NOMO-1 treated with dmso at 0.1 percent for 144 hours (cell line): Measurements from ENCODE around the gene SMIM36.
"Not testable (repeated sequence)": the region's sequence is repeated elsewhere in the genome, so short reads cannot be mapped to it uniquely, and the experiment has no call there.

Experiments used
- DNase-seq: peaks from one replicate; lab custom pipeline; 2025; ENCODE audit not compliant: unreplicated experiment; lab: John Stamatoyannopoulos, UW

The SMIM36 gene

GRCh38 chr17:55507669-55508068 is 3.6 kb downstream of the SMIM36 start:
- not testable (repeated sequence) for DNase-seq

- not testable (repeated sequence) for DNase-seq
These were observed 9.6 kb downstream of the SMIM36 start for GRCh38 chr17:55501626-55502025.

GRCh38 chr17:55500103-55500502 is 11.1 kb downstream of the SMIM36 start:
- no peak for DNase-seq

- DNase-seq, result peak; percentile 57
These were observed 15.0 kb downstream of the SMIM36 start for GRCh38 chr17:55496094-55496881.

- DNase-seq, result no peak
These were observed 16.0 kb downstream of the SMIM36 start for GRCh38 chr17:55495239-55495638.

- DNase-seq, result no peak
These were observed 18.4 kb downstream of the SMIM36 start for GRCh38 chr17:55492781-55493341.

GRCh38 chr17:55490376-55490775 is 20.9 kb downstream of the SMIM36 start:
- no peak for DNase-seq

GRCh38 chr17:55487695-55488432 is 23.4 kb downstream of the SMIM36 start:
- DNase-seq, result no peak

- DNase-seq, result no peak
These were observed 26.7 kb downstream of the SMIM36 start for GRCh38 chr17:55484575-55484974.

- no peak for DNase-seq
These were observed 28.5 kb downstream of the SMIM36 start for GRCh38 chr17:55482591-55483389.

- no peak for DNase-seq
These were observed 30.5 kb downstream of the SMIM36 start for GRCh38 chr17:55480631-55481315.

- no peak for DNase-seq
These were observed 31.3 kb downstream of the SMIM36 start for GRCh38 chr17:55479903-55480302.

- no peak for DNase-seq
These were observed 32.3 kb downstream of the SMIM36 start for GRCh38 chr17:55478971-55479370.

GRCh38 chr17:55466671-55467070 is 44.6 kb downstream of the SMIM36 start:
- no peak for DNase-seq

- DNase-seq, result not testable (repeated sequence)
These were observed 45.5 kb downstream of the SMIM36 start for GRCh38 chr17:55465771-55466170.

- DNase-seq, result no peak
These were observed 47.7 kb downstream of the SMIM36 start for GRCh38 chr17:55463600-55463999.

- no peak for DNase-seq
These were observed 48.5 kb downstream of the SMIM36 start for GRCh38 chr17:55462711-55463110.

GRCh38 chr17:55462234-55462633 is 49.0 kb downstream of the SMIM36 start:
- DNase-seq, result no peak

- no peak for DNase-seq
These were observed 52.3 kb downstream of the SMIM36 start for GRCh38 chr17:55458978-55459377.

- no peak for DNase-seq
These were observed 52.9 kb downstream of the SMIM36 start for GRCh38 chr17:55458287-55458900.
